Mesothelial cell of epicardium (in vitro differentiated cells): Measurements from ENCODE around the gene GIMAP2. TPM values are rescaled to one million over a fixed set of nuclear protein-coding genes. Genes with fewer than 3 reads are reported as not detected.
"Not testable (repeated sequence)": the region's sequence is repeated elsewhere in the genome, so short reads cannot be mapped to it uniquely, and the experiment has no call there.

Experiments
- DNase-seq, 2 experiments: peaks; one replicate each; pipeline ENCODE4 v3.0.0; 2021; ENCODE audit warnings: low spot score in 2 of 2; ENCODE audit not compliant: unreplicated experiment in 2 of 2
- H3K27ac Mint-ChIP-seq: 2 replicates; pipeline ENCODE4 v1.8.0; 2021; ENCODE audit warnings: mixed read lengths
- H3K27me3 Mint-ChIP-seq: 2 replicates; pipeline ENCODE4 v1.8.0; 2021; ENCODE audit warnings: low read depth, mixed read lengths
- H3K36me3 Mint-ChIP-seq: 2 replicates; pipeline ENCODE4 v1.8.0; 2021; ENCODE audit warnings: mixed read lengths
- H3K4me1 Mint-ChIP-seq: 2 replicates; pipeline ENCODE4 v1.8.0; 2021; ENCODE audit warnings: mixed read lengths
- H3K4me3 Mint-ChIP-seq: 2 replicates; pipeline ENCODE4 v1.8.0; 2021; ENCODE audit warnings: mild to moderate bottlenecking, moderate library complexity, mixed read lengths
- H3K9me3 Mint-ChIP-seq: 2 replicates; pipeline ENCODE4 v1.8.0; 2021; ENCODE audit warnings: mixed read lengths
- total RNA-seq: library from RNA; stranded (reverse); gene quantifications from 3 replicates; pipeline ENCODE4 v1.2.1, GENCODE V29; 2021
- TF ChIP-seq, protein P1 (sequence below): fragments of 200-600 bp; sonication (generic); IDR thresholded peaks from one replicate; pipeline ENCODE4 v1.5.0; 2021; ENCODE audit warnings: antibody characterized with exemption; ENCODE audit not compliant: unreplicated experiment

GIMAP2 gene
- total RNA-seq, 1 donor from 2014 or later, result not detected

DNA sequence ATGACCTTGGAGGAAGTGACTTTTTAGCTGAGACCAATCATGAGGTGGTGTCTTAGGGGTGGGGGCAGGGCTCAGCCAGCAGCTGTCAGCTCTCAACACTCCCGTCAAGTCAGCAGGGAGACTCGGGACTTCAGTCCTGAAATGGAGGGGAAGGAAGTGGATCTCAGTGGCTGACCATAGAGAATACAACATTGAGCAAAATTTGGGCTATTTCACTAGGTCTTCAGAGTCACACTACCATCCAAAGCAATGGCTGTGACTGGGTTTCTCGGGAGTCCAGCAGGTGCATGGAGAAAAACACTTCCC, 36.5 kb upstream of the GIMAP2 start:
- Mint-ChIP-seq H3K27ac (no peak overlapping the region), H3K4me3 (no peak overlapping the region), H3K36me3 (no peaks in the 10 kb centered on the region), H3K4me1 (no peaks in the 10 kb centered on the region), H3K27me3 (no peaks in the 10 kb centered on the region), H3K9me3 (peaks cover 45% of the 10 kb centered on the region)
- TF ChIP-seq, protein P1, sequence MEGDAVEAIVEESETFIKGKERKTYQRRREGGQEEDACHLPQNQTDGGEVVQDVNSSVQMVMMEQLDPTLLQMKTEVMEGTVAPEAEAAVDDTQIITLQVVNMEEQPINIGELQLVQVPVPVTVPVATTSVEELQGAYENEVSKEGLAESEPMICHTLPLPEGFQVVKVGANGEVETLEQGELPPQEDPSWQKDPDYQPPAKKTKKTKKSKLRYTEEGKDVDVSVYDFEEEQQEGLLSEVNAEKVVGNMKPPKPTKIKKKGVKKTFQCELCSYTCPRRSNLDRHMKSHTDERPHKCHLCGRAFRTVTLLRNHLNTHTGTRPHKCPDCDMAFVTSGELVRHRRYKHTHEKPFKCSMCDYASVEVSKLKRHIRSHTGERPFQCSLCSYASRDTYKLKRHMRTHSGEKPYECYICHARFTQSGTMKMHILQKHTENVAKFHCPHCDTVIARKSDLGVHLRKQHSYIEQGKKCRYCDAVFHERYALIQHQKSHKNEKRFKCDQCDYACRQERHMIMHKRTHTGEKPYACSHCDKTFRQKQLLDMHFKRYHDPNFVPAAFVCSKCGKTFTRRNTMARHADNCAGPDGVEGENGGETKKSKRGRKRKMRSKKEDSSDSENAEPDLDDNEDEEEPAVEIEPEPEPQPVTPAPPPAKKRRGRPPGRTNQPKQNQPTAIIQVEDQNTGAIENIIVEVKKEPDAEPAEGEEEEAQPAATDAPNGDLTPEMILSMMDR, result no peak
- no peak for DNase-seq

DNA sequence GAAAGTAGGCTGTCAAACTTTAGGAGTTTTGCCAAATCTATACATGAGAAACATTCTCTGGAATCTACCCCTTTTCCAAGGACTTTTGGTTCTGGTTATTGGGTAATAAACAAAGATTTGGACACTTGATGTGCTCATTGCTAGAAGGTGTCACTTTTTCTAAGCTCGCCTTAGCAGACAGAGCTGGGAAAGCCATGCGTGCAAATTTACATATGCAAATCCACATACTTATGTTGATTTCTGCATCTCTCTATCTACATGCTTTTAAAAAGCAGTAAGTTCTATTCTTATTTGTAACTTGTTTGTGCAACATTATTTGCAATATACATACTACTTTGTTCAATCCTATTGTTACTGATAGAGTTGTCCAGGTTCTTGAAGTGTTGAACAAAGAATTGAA, 30.8 kb upstream of the GIMAP2 start:
- no peaks in the 10 kb centered on the region for H3K36me3 Mint-ChIP-seq
- H3K4me1 Mint-ChIP-seq, result no peaks in the 10 kb centered on the region
- peaks cover 57% of the 10 kb centered on the region for H3K9me3 Mint-ChIP-seq
- H3K27me3 Mint-ChIP-seq, result no peaks in the 10 kb centered on the region
- no peak overlapping the region for H3K4me3 Mint-ChIP-seq
- H3K27ac Mint-ChIP-seq, result no peak overlapping the region
- TF ChIP-seq, protein P1, result no peak
- DNase-seq, result no peak

DNA sequence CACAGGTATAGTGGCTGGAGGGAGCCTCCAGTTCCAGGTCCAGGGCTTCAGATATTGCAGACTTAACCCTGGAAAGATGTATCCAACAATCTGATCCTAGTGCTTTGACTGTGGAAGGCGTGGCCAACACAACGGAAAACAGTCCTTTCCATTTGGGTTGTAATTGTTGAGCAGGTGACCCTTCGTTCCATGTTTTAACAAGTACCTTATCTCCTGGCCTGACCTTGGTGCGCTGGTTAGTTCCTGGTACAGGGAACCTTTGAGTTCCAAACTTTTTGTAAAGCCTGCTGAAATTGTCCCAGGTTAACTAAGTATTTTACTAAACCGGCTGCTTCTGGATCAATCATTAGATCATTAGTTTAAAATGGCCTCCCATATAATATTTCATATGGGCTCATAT, 29.5 kb upstream of the GIMAP2 start:
- H3K27ac Mint-ChIP-seq, result no peak overlapping the region
- H3K4me1 Mint-ChIP-seq, result no peaks in the 10 kb centered on the region
- H3K27me3 Mint-ChIP-seq, result no peaks in the 10 kb centered on the region
- H3K4me3 Mint-ChIP-seq, result no peak overlapping the region
- no peaks in the 10 kb centered on the region for H3K36me3 Mint-ChIP-seq
- TF ChIP-seq, protein P1, result no peak
- peaks cover 52% of the 10 kb centered on the region for H3K9me3 Mint-ChIP-seq
- no peak for DNase-seq

DNA sequence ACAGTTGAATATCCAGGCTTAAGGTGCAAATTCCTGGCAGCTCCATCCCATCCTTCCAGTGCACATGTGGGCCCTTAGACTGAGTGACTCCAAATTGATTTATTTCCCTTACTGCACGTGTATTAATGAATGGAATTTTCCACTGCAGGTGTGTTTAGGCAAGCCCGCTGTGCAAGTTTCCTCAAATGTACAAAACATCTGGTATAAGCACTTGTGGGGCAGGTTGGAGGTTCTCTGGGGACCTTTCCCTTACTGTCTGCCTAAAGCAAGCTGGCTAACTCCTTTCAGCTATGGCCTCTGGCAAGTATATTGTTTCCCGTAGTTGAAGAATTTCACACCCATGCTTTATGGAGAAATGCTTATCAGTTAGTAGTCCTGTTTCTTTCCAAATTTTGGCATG, 28.0 kb upstream of the GIMAP2 start:
- no peak overlapping the region for H3K27ac Mint-ChIP-seq
- H3K27me3 Mint-ChIP-seq, result no peaks in the 10 kb centered on the region
- no peaks in the 10 kb centered on the region for H3K4me1 Mint-ChIP-seq
- TF ChIP-seq, protein P1, result no peak
- peaks cover 39% of the 10 kb centered on the region for H3K9me3 Mint-ChIP-seq
- no peak for DNase-seq
- no peak overlapping the region for H3K4me3 Mint-ChIP-seq
- no peaks in the 10 kb centered on the region for H3K36me3 Mint-ChIP-seq

DNA sequence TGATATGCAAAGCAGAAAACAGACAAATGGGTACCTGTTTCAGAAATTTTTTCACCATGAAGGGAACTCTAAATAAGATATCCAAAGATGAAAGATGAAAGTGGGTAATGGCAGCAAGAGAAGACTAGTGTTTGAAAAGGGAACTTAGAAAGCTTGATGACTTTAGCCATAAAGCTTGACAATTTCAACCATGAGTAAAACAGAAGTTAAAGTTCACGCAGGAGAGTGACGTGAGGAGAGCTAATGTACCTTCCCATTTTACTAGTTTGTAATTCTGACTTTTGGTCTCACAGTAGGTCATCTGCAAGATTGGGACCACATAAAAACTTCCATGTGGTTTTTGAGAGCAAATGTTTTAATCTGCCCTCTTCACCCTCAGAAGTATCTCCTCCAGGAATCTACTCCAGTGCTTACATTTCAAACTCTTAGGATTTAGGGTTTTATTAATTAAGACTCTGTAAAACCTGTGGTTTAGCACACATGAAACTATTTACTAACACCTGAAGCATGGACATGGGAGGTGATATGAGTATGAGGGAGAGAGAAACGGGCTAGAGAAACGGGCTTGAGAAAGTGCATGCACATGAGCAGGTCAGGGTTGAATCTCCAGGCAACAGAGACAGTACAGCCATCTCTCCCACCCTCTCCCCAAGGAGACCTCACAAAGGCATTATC, 24.4 kb upstream of the GIMAP2 start:
- Mint-ChIP-seq H3K36me3 (no peaks in the 10 kb centered on the region), H3K9me3 (peaks cover 24% of the 10 kb centered on the region), H3K4me1 (no peaks in the 10 kb centered on the region), H3K27me3 (no peaks in the 10 kb centered on the region), H3K4me3 (no peak overlapping the region), H3K27ac (no peak overlapping the region)
- DNase-seq, result no peak
- TF ChIP-seq, protein P1, result no peak

DNA sequence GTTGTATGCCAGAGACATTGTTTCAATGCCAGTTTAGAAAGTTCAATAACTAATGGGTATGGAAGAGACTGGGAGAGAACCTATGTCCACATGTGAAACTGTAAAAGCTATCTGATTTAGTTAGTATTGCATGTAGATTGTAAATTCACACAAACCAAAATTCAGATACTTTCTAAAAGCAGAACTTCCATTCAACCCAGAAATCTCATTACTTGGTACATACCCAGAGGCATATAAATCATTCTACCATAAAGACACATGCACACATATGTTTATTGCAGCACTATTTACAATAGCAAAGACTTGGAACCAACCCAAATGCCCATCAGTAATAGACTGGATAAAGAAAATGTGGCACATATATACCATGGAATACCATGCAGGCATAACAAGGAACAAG, 22.7 kb upstream of the GIMAP2 start:
- H3K9me3 Mint-ChIP-seq, result peaks cover 16% of the 10 kb centered on the region
- H3K27me3 Mint-ChIP-seq, H3K4me1 Mint-ChIP-seq, DNase-seq, H3K27ac Mint-ChIP-seq, H3K4me3 Mint-ChIP-seq, H3K36me3 Mint-ChIP-seq: not testable (repeated sequence)
